ENCODE data around the gene SYNE1.
"Not testable (repeated sequence)": the region's sequence is repeated elsewhere in the genome, so short reads cannot be mapped to it uniquely, and the experiment has no call there.

The SYNE1 gene

DNA sequence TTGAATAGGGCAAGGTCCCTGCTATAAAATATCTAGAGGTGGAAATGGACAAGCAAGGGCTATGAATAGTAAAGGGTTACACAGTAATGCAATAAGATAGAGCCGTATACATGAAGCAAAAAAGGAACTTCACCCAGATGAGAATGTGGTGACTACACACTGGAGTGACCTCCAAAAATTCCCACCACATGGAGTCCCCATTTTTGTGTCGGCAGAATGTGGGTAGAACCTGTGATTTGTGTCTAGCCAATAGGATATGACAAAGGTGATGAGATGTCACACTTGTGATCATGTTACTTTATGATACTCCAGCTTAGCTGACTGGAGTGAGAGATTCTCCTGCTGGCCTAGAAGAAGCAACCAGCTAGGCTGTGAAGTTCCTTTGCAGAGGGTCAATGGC, 96.8 kb downstream of the SYNE1 start:
- H3K4me3 ChIP-seq (ENCODE audit: insufficient read length, low read depth): no peak overlapping the region
- DNase-seq (ENCODE audit: low read depth, low spot score): no peak
- TF ChIP-seq SUZ12 (IDR thresholded peaks at IDR 0.05; ENCODE audit: extremely low read depth, insufficient read depth, insufficient read length) (no peak), YY1 (IDR thresholded peaks at IDR 0.05; ENCODE audit: insufficient read depth, insufficient read length) (no peak), ZNF274 (IDR thresholded peaks at IDR 0.05; ENCODE audit: low read depth, low read length) (no peak)
- H3K27me3 ChIP-seq (ENCODE audit: insufficient read depth, insufficient read length): no peaks in the 10 kb centered on the region
- H3K9ac ChIP-seq (ENCODE audit: insufficient read length, low read depth): no peak overlapping the region
- H3K36me3 ChIP-seq (ENCODE audit: insufficient read depth, insufficient read length, low read length): no peaks in the 10 kb centered on the region
- H3K4me1 ChIP-seq (ENCODE audit: insufficient read depth, insufficient read length): no peaks in the 10 kb centered on the region
- no peaks in the 10 kb centered on the region for H3K9me3 ChIP-seq (ENCODE audit: insufficient read depth, low read length)

DNA sequence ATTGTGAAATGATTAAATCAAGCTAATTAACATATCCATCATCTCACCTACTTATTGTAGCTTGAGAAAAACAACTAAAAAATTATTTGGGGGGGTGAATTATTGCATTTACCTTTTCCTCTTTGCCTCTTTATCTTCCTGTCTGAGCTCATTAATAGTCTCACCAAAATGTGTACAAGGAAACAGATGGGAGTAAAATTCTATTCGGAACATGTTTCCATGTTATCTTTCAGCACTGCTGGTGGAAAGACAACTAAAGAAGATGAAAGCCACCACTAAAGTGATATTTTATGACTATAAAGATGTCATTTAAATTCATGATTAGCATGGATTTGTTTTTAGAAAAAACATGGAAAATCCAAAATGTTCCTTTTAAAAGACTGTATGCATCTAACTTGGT, 102.6 kb downstream of the SYNE1 start:
- Histone ChIP-seq H3K9ac (ENCODE audit: insufficient read length, low read depth) (no peak overlapping the region), H3K4me1 (ENCODE audit: insufficient read depth, insufficient read length) (no peaks in the 10 kb centered on the region), H3K9me3 (ENCODE audit: insufficient read depth, low read length) (no peaks in the 10 kb centered on the region), H3K36me3 (ENCODE audit: insufficient read depth, insufficient read length, low read length) (no peaks in the 10 kb centered on the region), H3K27me3 (ENCODE audit: insufficient read depth, insufficient read length) (no peaks in the 10 kb centered on the region), H3K4me3 (ENCODE audit: insufficient read length, low read depth) (no peak overlapping the region)
- DNase-seq (ENCODE audit: low read depth, low spot score): no peak
- no peak for TF ChIP-seq YY1 (IDR thresholded peaks at IDR 0.05; ENCODE audit: insufficient read depth, insufficient read length)

DNA sequence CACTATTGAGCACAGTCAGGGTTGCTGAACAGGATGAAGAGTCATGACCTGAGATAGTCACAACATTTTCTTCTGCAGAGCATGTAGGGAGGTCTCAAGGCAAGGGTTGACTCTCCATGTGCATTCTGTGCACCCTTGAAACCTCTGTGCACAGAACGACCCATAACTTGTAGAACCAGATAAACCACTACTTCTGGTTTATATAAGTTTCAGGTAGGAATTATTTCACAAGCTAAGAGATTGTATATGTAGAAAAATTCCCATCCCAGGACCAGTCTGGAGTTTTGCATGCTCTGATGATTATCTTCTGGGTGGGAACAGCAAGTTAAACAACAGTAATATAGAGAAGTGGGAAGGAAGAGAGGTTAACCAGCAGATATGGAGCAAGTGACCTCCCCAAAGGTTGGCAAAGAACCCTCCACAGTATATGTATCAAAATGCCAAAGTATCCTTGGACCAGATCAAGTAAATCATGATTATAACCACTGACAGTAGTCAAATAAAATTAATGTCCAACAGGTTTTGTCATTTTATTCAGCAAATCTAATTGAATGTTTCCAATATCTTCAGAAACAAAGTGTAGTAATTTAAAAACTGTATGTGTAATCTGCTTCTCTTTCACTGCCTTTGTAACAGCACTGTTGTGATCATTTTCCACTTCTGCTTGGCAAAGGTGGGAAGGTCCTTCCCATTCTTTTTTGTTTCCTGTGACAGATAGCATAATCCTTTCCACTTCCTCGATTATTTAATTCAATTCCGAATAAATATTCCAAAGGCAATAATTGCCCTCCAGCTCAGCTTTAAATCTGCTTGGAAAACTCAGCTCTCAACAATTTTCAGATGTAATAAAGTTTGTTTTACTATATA, 104.4 kb downstream of the SYNE1 start:
- no peaks in the 10 kb centered on the region for H3K36me3 ChIP-seq (ENCODE audit: insufficient read depth, insufficient read length, low read length)
- no peaks in the 10 kb centered on the region for H3K9me3 ChIP-seq (ENCODE audit: insufficient read depth, low read length)
- H3K4me3 ChIP-seq (ENCODE audit: insufficient read length, low read depth): no peak overlapping the region
- no peaks in the 10 kb centered on the region for H3K4me1 ChIP-seq (ENCODE audit: insufficient read depth, insufficient read length)
- TF ChIP-seq ZNF274 (IDR thresholded peaks at IDR 0.05; ENCODE audit: low read depth, low read length) (no peak), YY1 (IDR thresholded peaks at IDR 0.05; ENCODE audit: insufficient read depth, insufficient read length) (no peak), SUZ12 (IDR thresholded peaks at IDR 0.05; ENCODE audit: extremely low read depth, insufficient read depth, insufficient read length) (no peak)
- no peak for DNase-seq (ENCODE audit: low read depth, low spot score)
- no peak overlapping the region for H3K9ac ChIP-seq (ENCODE audit: insufficient read length, low read depth)
- no peaks in the 10 kb centered on the region for H3K27me3 ChIP-seq (ENCODE audit: insufficient read depth, insufficient read length)

GRCh38 chr6:152531659-152532058, 105.5 kb downstream of the SYNE1 start:
- DNase-seq (ENCODE audit: low read depth, low spot score): no peak
- TF ChIP-seq SUZ12 (IDR thresholded peaks at IDR 0.05; ENCODE audit: extremely low read depth, insufficient read depth, insufficient read length) (no peak), YY1 (IDR thresholded peaks at IDR 0.05; ENCODE audit: insufficient read depth, insufficient read length) (no peak), ZNF274 (IDR thresholded peaks at IDR 0.05; ENCODE audit: low read depth, low read length) (no peak)
- H3K9ac ChIP-seq (ENCODE audit: insufficient read length, low read depth): no peak overlapping the region

GRCh38 chr6:152529369-152529768, 107.8 kb downstream of the SYNE1 start:
- no peak overlapping the region for H3K4me3 ChIP-seq (ENCODE audit: insufficient read length, low read depth)
- no peak for TF ChIP-seq ZNF274 (IDR thresholded peaks at IDR 0.05; ENCODE audit: low read depth, low read length)
- TF ChIP-seq SUZ12 (IDR thresholded peaks at IDR 0.05; ENCODE audit: extremely low read depth, insufficient read depth, insufficient read length): no peak
- no peak for TF ChIP-seq YY1 (IDR thresholded peaks at IDR 0.05; ENCODE audit: insufficient read depth, insufficient read length)
- no peak overlapping the region for H3K9ac ChIP-seq (ENCODE audit: insufficient read length, low read depth)
- no peaks in the 10 kb centered on the region for H3K36me3 ChIP-seq (ENCODE audit: insufficient read depth, insufficient read length, low read length)
- DNase-seq (ENCODE audit: low read depth, low spot score): no peak
- no peaks in the 10 kb centered on the region for H3K27me3 ChIP-seq (ENCODE audit: insufficient read depth, insufficient read length)
- no peaks in the 10 kb centered on the region for H3K9me3 ChIP-seq (ENCODE audit: insufficient read depth, low read length)
- H3K4me1 ChIP-seq (ENCODE audit: insufficient read depth, insufficient read length): no peaks in the 10 kb centered on the region

More at GRCh38 chr6:152531659-152532058, 105.5 kb downstream of the SYNE1 start:
- no peaks in the 10 kb centered on the region for H3K4me1 ChIP-seq (ENCODE audit: insufficient read depth, insufficient read length)
- no peaks in the 10 kb centered on the region for H3K27me3 ChIP-seq (ENCODE audit: insufficient read depth, insufficient read length)
- H3K4me3 ChIP-seq (ENCODE audit: insufficient read length, low read depth): no peak overlapping the region
- no peaks in the 10 kb centered on the region for H3K36me3 ChIP-seq (ENCODE audit: insufficient read depth, insufficient read length, low read length)
- no peaks in the 10 kb centered on the region for H3K9me3 ChIP-seq (ENCODE audit: insufficient read depth, low read length)

GRCh38 chr6:152514120-152514519, 123.0 kb downstream of the SYNE1 start:
- H3K4me3 ChIP-seq (ENCODE audit: insufficient read length, low read depth); H3K27me3 ChIP-seq (ENCODE audit: insufficient read depth, insufficient read length); DNase-seq (ENCODE audit: low read depth, low spot score); H3K36me3 ChIP-seq (ENCODE audit: insufficient read depth, insufficient read length, low read length); H3K4me1 ChIP-seq (ENCODE audit: insufficient read depth, insufficient read length); H3K9ac ChIP-seq (ENCODE audit: insufficient read length, low read depth); H3K9me3 ChIP-seq (ENCODE audit: insufficient read depth, low read length): not testable (repeated sequence)

- no peaks in the 10 kb centered on the region for H3K4me1 ChIP-seq (ENCODE audit: insufficient read depth, insufficient read length)
- H3K9me3 ChIP-seq (ENCODE audit: insufficient read depth, low read length): no peaks in the 10 kb centered on the region
- no peak for DNase-seq (ENCODE audit: low read depth, low spot score)
- H3K36me3 ChIP-seq (ENCODE audit: insufficient read depth, insufficient read length, low read length): no peaks in the 10 kb centered on the region
- no peak overlapping the region for H3K9ac ChIP-seq (ENCODE audit: insufficient read length, low read depth)
- no peak overlapping the region for H3K4me3 ChIP-seq (ENCODE audit: insufficient read length, low read depth)
- no peak for TF ChIP-seq ZNF274 (IDR thresholded peaks at IDR 0.05; ENCODE audit: low read depth, low read length)
- no peak for TF ChIP-seq YY1 (IDR thresholded peaks at IDR 0.05; ENCODE audit: insufficient read depth, insufficient read length)
- TF ChIP-seq SUZ12 (IDR thresholded peaks at IDR 0.05; ENCODE audit: extremely low read depth, insufficient read depth, insufficient read length): no peak
- H3K27me3 ChIP-seq (ENCODE audit: insufficient read depth, insufficient read length): no peaks in the 10 kb centered on the region
Measured at GRCh38 chr6:152509916-152510315, 127.2 kb downstream of the SYNE1 start.
